HT-29 (cell line): Measurements from ENCODE around the gene ZNF813. TPM values are rescaled to one million over a fixed set of nuclear protein-coding genes. Genes with fewer than 3 reads are reported as not detected.
"Not testable (repeated sequence)": the region's sequence is repeated elsewhere in the genome, so short reads cannot be mapped to it uniquely, and the experiment has no call there.

Source experiments
- DNase-seq: peaks from one replicate; pipeline ENCODE4 v3.0.0-alpha.2; 2015; ENCODE audit warnings: low spot score
- total RNA-seq: library from RNA; depleted of rRNA; stranded (reverse); fragments of >200 nt; shearing (Covaris generic); gene quantifications from 2 replicates; pipeline ENCODE4 v1.2.3, GENCODE V29; 2014

Gene ZNF813
- total RNA-seq, 1 experiment from 2014 or later: not detected

DNA sequence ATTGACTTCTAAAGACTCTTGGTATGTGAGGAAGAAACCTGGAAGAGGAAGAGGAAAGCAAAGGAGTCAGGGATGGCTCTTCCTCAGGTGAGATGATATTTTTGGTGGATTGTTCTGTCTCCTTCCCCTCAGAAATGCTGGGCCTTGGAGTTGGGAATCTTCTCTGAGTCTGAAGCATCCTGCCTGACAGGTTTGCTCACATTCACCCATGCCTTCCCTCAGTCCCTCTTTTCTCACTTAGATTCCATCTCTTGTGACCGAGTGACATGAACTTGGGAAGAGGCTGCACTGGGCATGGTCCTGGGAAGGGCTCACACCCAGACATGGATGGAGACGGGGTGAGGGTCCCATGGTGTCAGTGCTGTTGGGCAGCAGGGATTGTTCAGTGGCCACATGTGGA, 16.2 kb downstream of the ZNF813 start:
- DNase-seq: not testable (repeated sequence)

DNA sequence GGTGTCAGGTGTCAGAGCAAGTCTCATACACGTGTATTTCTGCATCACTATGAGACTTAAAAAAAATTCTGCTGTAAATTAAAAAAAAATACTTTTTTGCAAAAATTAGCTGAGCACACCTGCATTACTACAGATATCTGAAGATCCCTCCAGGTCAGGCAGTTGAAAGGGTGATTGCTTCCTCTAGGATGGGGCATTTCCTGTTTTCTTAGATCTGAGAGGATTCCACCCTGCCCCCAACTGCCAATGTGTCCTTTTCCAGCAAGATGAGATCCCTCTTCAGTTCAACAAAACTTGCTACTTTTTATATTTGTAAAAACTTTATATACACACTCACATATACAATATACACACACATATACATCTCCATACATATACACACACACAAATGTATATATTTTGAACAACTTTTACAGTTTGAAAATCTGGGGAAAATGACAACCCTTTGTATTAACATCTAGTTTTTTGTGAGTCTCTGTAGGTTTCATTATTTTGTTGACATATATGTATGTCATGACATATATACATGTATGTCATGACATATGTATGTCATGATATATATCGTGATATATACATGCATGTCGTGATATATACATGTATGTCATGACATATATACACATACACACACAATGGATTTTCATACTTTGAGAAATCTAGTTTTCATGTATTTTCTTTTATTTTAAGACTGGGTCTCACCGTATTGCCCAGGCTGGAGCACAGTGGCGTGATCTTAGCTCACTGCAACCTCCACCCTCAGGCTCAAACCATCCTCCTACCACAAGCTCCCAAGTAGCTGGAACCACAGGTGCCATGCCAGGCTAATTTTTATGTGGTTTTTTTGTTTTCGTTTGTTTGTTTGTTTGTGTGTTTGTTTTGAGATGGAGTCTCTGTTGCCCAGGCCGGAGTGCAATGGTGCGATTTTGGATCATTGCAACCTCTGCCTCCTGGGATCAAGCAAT, 17.8 kb downstream of the ZNF813 start:
- no peak for DNase-seq

DNA sequence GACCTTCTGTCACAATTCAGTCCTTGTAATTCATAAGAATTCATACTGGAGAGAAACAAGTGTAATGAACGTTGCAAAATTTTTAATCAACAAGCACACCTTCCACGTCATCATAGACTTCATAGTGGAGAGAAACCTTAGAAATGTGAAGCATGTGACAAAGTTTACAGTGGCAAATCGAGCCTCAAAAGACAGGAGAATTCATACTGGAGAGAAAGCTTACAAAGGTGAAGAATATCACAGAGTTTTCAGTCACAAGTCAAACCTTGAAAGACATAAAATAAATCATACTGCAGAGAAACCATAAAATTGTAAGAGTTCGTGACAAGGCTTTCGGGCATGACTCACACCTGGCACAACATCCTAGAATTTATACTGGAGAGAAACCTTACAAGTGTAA, 24.6 kb downstream of the ZNF813 start:
- no peak for DNase-seq

DNA sequence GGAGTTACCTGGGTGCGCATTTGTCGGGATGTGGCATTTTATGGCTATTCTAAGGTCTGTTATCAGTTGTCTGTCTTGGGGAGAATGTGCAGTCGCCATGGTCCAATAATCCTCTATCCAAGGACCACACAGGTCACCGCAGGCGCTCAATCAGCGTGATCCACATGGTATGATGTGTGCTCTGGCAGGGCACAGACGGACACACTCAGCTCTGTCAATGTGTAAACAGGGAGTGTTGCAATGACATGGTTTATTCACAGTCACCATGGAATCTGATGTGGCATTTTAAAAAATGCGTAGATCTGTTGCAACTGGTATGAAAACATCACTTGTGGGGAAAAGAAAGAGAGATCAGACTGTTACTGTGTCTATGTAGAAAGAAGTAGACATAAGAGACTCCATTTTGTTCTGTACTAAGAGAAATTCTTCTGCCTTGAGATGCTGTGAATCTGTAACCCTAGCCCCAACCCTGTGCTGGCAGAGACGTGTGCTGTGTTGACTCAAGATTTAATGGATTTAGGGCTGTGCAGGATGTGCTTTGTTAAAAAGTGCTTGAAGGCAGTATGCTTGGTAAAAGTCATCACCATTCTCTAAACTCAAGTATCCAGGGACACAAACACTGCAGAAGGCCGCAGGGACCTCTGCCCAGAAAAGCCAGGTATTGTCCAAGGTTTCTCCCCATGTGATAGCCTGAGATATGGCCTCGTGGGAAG, 29.9 kb downstream of the ZNF813 start:
- not testable (repeated sequence) for DNase-seq

DNA sequence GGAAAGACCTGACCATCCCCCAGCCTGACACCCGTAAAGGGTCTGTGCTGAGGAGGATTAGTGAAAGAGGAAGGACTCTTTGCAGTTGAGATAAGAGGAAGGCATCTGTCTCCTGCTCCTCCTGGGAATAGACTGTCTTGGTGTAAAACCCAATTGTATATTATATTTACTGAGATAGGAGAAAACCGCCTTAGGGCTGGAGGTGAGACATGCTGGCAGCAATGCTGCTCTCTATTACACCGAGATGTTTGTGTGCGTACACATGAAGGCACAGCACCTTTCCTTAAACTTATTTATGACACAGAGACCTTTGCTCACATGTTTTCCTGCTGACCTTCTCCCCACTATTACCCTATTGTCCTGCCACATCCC, 30.5 kb downstream of the ZNF813 start:
- not testable (repeated sequence) for DNase-seq

DNA sequence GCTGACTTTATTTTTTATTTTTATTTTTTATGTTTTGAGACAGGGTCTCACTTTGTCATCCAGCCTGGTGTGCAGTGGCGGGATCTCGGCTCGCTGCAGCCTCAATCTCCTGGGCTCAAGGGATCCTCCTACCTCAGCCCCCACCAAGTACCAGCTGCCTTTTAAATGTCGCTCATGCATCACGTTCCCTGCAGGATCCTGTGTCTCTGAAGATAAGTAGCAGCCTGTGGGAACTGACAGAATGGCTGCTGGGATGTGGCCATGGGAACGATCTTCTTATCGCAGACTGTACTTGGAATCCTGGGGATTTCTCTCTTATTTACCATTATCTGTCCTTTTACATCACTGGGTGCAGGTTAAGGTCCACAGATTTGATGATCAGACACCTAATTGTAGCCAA, 35.6 kb downstream of the ZNF813 start:
- not testable (repeated sequence) for DNase-seq

DNA sequence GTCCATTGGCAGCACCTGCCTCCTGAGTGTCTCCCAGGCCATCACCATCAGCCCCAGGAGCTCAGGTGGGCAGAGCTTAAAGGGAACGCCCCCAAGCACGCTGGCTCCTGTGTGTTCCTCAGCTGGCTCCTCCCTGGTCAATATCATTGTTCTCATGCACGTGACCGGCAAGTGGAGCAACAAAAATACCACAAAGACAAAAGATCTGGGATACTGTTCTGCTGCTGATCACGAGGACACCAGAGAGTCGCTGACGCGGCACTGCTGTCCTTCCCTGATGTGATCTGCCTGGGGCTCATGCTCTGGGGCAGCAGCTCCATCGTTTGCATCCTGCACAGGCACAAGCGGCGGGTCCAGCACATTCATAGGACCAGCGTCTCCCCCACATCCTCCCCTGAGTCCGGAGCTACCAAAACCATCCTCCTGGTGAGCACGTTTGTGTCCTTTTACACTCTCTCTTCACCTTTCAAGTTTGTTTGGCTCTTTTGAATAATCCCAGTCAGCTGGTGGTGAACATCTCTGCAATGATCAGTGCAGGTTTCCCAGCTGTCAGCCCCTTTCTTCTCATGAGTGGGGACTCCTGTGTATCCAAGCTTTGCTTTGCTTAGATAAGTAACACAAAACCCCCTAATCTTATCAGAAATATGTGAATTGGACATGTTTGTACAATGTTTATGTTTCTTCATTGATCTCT, 36.3 kb downstream of the ZNF813 start:
- not testable (repeated sequence) for DNase-seq

DNA sequence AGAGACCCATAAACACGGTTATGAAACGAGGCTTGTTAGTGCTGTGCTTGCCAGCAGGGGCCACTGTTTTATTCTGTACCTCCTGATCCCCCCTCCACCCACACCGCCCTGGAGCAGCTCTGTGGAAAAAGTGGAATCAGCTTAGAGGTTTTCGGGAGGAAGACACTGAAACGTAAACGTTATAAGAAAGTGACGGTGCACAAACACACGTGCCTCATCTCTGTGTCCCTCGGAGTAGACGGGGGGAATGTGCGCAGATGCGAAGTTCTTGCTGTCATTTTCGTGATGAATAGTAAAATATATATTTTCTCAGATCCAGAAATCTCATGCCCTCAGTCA, 36.8 kb downstream of the ZNF813 start:
- DNase-seq: not testable (repeated sequence)

DNA sequence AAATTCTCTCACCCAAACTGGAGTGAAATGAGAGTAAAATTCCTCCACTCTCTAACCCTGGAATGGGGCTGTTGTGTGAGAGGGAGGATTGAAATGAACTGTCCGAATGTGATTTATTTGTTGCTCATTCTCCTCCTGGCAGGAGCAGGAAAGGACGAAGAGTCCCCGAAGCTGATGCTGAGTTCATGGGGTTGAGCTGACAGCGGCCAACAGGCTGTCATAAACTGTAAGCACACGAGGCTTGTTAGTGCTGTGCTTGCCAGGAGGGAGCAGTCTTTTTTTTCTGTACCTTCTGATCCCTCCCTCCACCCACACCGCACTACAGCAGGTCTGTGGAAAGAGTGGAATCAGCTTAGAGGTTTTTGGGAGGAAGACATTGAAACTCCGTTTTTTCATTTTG, 37.4 kb downstream of the ZNF813 start:
- DNase-seq: no peak

DNA sequence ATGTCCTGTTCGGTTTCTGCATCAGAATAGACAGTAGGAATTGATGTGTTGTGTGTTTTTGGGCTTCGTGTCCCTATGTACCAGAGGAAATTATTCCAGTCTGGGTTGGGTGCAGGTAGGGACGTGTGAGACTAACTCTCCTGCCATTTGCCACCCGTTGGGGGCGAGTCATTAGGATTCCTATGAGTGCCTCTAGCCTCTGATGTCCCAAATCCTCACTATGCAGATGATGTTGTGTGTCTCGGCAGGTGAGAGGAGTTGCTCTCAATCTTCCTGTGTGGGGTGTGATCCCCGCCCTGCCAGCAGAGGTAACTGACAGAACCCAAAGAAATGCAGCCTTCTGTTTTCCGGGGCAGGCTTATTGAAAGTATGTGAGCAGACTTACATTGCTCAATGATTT, 39.2 kb downstream of the ZNF813 start:
- DNase-seq: no peak

DNA sequence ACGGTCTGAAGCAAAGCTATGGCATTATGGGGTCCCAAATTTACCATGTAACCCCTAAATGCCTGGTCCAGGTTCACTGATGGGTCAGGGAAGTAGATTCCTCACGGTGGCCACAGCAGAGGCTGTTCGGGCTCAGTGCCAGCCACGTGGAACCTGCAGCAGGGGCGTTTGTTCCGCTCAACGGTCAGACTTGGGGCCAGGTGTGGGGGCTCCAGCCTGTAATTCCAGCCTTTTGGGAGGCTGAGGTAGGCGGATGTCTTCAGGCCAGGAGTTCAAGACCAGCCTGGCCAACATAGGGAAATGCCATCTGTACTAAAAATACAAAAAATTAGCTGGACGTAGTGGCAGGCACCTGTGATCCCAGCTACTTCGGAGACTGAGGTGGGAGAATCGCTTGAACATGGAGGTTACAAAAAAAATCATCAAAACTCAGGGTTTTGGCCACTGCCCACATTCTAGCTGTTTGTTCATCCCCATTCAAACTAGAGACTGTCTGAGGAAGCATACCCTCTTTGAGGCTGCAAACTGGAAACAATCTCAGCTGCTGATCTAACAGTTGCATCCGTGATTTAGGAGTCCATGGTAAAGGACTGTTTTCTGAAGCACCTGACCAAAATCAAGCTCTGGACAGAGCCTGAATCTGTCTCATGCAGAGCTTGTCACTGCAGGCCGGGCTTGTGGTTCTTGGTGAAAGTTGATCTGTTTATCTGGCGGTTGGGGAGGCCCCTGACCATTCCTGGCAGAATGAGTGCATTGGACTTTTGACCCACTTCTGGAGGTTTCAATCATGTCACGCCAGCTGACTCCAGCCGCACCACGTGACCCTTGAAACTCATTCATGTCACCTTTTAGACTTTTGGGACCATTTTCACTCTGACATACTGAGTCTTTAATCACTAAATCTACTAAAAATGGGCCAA, 40.2 kb downstream of the ZNF813 start:
- DNase-seq: no peak

DNA sequence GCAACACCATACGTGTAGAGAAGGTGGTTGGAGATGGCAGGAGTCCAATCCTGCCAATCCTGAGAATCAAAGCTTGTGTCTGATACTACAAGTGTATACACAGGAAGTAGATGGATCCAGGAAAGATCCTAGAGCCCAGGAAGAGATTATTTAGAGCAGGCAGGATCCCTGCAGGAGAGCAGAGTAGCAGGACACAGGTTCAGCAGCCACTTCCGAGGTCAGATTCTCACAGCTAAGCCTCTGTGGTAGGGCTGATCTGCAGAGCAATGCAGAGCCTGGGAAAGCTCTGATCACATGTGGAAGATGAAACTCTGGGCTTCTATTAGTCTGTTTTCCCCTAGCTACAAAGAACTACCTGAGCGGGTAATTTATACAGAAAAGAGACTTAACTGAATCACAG, 41.9 kb downstream of the ZNF813 start:
- no peak for DNase-seq

DNA sequence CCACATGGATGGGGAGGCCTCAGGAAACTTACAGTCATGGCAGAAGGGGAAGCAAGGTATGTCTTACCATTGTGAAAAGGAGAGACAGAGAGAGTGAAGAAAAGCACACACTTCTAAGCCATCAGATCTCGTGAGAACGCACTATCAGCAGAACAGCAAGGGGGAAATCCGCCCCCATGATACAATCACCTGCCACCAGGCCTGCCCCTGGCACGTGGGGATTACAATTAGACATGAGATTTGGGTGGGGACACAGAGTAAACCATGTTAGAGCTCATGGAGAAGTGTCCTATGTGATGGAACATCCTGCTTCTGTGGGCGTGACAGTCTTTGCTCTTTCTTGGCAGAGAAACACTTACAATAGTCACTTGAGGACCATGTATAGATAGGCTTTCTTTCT, 42.3 kb downstream of the ZNF813 start:
- no peak for DNase-seq

DNA sequence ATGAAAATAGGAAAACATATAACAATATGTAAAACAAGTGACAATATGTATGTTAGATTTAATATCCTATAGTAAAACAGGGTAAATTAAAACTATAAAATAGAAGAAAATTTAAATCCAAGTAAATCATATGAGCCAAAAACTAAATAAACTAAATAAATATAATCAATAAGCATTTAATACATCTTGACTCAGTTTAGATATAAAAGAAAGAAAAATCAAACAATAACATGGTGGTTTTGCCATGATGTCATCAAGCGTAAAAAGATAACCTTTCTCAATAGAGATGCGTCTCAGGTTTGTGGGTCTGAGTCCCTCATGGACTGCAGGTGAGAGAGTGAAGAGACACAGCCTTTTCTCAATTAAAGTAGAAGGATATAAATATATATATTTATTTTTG, 43.8 kb downstream of the ZNF813 start:
- no peak for DNase-seq

DNA sequence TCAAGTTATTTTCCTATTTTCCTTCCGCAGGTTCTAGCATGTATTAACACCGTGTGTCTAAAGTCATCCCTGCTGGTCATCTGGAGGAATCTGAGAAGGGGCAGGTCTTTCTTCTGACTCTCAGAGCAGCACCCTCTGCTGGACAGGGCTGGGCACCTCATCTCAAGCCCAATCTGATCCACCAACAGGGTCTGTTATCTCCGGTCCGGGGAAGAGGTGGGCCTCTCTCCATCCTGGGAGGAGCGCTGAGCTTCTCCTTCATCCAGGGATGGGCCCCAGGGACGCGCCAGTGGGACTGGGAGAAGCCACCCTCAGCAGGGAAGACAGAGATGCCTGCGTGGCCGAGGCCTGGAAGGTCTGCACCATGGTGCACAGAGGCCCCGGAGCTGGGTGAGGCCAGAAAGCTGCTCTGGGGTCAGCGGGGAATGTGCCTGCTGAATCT, 44.4 kb downstream of the ZNF813 start:
- DNase-seq: peak; percentile 58

DNA sequence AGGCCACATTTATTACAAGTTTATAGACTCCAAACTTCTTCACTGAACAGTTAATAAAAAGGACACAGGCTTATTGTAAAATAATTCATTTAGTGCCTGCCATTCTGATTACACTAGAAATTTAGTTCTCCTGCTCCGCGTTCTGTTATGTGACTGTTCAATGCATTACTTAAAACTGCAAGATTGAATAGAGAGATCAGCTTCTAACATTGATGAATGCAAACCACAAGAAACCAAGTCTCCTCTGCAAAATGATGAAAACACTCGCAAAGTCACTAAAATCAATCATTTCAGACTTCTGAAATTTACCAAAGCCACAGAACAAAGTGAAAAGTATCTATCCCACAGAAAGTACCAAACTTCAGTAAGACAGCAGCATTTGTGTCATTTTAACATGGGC, 47.5 kb downstream of the ZNF813 start:
- not testable (repeated sequence) for DNase-seq

DNA sequence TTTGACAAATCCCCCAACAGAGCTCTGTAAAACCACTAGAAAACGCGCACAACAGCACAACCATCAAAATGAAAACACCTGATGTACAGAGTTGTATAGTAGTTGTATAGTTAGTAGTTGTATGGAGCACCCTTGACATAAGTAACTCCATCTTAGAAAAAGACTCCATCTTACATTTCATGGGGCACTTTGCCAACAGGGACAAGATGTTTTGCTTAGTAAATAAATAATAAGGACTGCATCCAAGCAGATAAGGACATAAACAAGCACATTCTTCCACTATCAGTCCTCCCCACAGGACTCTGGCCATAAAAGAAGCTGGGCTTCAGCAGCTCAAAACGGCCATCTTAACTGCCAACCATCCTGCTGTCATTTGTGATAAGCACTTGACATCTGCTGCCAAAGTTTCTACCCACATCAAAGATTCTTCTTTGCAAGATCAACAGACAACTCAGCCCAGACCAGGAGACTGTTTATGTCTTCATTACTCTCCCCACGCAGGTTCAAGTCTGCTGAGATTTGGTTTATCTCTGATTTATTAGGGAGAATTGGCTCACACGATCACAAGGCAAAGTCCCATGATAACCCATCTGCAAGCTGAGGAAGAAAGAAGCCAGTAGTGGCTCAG, 49.7 kb downstream of the ZNF813 start:
- no peak for DNase-seq

DNA sequence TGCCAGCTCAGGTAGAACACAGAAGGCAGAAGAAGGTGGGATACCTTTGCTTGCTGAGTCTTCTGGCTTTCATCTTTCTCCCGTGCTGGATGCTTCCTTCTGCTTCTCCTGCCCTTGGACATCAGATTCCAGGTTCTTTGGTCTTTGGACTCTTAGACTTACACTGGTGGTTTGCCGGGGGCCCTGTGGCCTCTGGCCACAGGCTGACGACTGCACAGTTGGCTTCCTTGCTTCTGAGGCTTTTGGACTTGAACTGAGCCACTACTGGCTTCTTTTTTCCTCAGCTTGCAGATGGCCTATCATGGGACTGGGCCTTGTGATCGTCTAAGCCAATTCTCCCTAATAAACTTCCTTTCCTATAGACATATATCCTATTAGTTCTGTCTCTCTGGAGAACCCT, 50.6 kb downstream of the ZNF813 start:
- no peak for DNase-seq

DNA sequence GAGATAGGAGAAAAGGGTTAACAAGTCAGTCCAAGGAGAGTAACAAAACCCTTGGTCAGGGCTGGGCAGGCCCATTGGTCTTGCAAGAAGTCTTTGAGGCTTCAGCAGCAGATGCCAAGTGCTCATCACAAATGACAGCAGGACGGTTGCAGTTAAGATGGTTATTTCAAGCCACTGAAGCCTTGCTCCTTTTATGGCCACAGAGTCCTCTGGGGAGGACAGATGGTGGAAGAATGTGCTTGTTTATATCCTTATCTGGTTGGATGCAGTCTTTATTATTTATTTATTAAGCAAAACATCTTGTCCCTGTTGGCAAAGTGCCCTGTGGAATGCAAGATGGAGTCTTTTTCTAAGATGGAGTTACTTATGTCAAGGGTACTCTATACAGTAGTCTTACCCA, 51.2 kb downstream of the ZNF813 start:
- DNase-seq: no peak

DNA sequence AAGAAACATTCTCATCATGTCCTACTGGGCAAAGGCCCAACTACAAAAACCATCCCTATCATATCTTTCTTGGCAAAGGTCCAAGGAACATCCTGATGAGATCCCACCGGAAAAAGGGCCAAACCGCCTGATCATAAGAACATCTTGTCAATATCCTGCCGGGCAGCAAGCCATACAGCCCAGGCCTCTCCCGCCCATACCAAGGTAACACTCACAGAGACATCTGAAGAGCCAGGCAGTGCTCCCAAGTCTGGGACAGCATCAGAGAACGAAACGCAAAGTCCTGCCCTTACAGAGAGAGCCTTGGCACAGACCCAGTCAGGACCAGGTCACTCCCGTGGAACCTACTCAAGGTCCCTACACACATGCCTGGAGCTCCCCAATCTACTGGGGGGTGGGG, 51.9 kb downstream of the ZNF813 start:
- DNase-seq: no peak

DNA sequence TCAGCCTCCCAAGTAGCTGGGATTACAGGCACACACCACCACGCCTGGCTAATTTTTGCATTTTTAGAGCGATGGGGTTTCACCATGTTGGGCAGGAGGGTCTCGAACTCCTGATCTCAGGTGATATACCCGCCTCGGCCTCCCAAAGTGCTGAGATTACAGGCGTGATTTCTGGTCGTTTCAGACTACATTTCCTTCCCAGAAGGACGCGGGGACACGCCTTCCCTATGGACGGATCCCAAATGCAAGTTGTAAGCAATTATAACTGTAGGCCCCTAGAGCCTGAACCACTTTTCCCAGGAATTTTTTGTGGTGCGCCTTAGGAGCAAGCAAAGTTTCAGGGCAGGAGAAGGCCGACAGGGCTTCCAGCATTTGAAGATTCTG, 52.6 kb downstream of the ZNF813 start:
- no peak for DNase-seq
